NT2/D1 (cell line): ENCODE results near the gene LRMDA.

Experiments used
- DNase-seq: peaks from one replicate; pipeline ENCODE4 v3.0.0-alpha.2; 2011; ENCODE audit warnings: low read depth, low spot score
- H3K27me3 ChIP-seq: 2 replicates; pipeline ENCODE4 v1.6.0; 2011; ENCODE audit warnings: mild to moderate bottlenecking; ENCODE audit not compliant: insufficient read length, insufficient read depth
- H3K36me3 ChIP-seq: 2 replicates; pipeline ENCODE4 v1.6.1; 2011; ENCODE audit warnings: mild to moderate bottlenecking, low read length, mixed read lengths; ENCODE audit not compliant: insufficient read depth, insufficient read length
- H3K4me1 ChIP-seq: 2 replicates; pipeline ENCODE4 v1.5.1; 2011; ENCODE audit not compliant: insufficient read depth, insufficient read length
- H3K4me3 ChIP-seq: 2 replicates; pipeline ENCODE4 v1.5.1; 2011; ENCODE audit warnings: low read depth; ENCODE audit not compliant: insufficient read length
- H3K9ac ChIP-seq: 2 replicates; pipeline ENCODE4 v1.6.0; 2011; ENCODE audit warnings: low read depth; ENCODE audit not compliant: insufficient read length
- H3K9me3 ChIP-seq: 2 replicates; pipeline ENCODE4 v1.5.1; 2011; ENCODE audit warnings: mild to moderate bottlenecking, low read length; ENCODE audit not compliant: insufficient read depth
- SUZ12 ChIP-seq: IDR thresholded peaks from 2 replicates; pipeline ENCODE4 v1.6.1; 2011; ENCODE audit not compliant: insufficient read length, insufficient read depth; ENCODE audit errors: extremely low read depth
- YY1 ChIP-seq: IDR thresholded peaks from 2 replicates; pipeline ENCODE4 v1.6.1; 2011; ENCODE audit not compliant: insufficient read length, insufficient read depth
- ZNF274 ChIP-seq: IDR thresholded peaks from 2 replicates; pipeline ENCODE4 v1.6.1; 2011; ENCODE audit warnings: mild to moderate bottlenecking, low read depth, low read length

LRMDA gene

DNA sequence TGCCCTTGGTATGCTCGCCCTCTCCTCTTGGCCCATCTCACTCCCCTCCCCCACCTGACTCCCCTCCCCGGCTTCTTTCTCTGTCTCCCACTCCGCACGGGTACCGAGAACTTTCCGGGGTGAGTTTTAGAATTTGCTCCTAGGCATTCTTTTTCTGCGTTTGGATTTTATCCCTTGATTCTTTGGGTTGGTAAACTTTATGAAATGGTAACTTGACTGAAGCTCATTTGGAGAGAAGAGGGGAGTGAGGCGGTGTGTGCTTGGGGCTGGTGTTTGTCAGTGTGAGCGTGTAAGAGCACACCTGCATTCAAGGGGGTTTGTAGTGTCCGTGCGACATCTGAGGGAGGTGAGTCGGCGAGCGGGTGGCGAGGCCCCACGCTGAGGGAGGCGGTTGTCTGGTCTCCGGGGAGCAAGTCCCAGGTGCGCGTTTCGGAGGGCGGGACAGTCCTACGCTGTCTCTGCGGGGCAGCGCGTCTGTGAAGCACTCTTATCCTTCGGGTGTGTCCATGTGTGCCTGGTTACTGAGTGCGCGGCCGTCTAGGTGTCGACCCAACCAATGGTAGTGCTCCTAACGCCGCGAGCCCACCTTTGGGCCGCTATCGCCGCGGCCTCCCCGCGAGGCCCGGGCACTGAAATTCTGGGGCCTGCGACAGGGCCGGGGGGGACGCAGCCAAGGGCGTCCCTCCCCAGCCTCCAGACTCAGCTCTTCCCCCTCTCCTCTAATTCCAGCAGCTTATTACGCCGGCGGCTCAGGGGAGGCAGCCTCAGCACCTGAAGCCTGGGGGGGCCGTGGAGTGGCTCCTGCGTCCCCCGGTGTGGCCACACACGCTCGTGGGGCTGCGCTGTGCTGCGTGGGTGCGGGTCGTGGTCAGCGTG, 27.2 kb upstream of the LRMDA start:
- no peaks in the 10 kb centered on the region for H3K4me1 ChIP-seq
- H3K27me3 ChIP-seq, result peaks cover 89% of the 10 kb centered on the region
- no peaks in the 10 kb centered on the region for H3K36me3 ChIP-seq
- no peaks in the 10 kb centered on the region for H3K9me3 ChIP-seq
- TF ChIP-seq ZNF274 (no peak), SUZ12 (peak; percentile 50)
- no peak for DNase-seq
- H3K4me3 ChIP-seq, result peak overlapping the region; percentile 34
- H3K9ac ChIP-seq, result peak overlapping the region; percentile 61

DNA sequence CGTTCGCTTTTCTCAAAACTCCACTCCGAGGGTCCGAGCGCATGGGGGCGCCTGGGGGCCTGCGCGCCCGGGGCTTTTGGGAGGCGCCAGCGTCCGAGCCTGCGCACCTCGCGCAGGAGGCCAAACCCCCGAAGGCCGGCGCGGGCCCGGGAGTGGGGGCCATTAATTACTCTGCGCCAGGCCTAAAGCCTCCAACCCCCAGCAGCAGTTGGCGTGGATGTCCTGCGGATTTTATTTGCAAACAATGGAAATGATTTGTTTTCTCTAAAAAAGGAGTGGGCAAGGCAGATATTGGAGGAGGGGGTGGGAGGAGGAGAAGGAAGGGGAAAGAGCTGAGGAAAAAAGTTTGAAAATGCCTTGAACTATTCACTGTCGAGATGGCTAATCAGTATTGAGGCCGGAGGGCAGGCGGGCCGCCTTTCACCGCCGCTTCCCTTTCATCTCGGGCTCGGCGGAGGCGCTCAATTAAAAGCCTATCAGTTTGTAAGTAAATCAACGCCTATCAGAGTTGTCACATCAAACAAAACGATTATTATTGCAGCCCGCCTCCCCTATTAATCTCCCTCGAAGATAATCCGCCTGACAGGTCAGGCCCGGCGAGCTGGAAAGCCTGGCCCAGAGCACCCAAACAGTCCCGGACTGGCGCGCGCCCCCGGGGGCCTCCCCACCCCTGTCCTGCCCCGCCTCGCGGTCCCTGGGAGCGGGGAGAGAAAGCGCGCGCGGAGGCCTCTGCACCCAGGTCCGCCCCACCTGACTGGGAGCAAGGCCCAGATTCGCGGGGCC, 26.4 kb upstream of the LRMDA start:
- H3K9ac ChIP-seq, result peak overlapping the region; percentile 21
- H3K4me1 ChIP-seq, result no peaks in the 10 kb centered on the region
- peaks cover 90% of the 10 kb centered on the region for H3K27me3 ChIP-seq
- no peak for DNase-seq
- H3K9me3 ChIP-seq, result no peaks in the 10 kb centered on the region
- no peaks in the 10 kb centered on the region for H3K36me3 ChIP-seq
- no peak for TF ChIP-seq ZNF274
- no peak for TF ChIP-seq YY1
- TF ChIP-seq SUZ12, result no peak
- peak overlapping the region; percentile 25 for H3K4me3 ChIP-seq

DNA sequence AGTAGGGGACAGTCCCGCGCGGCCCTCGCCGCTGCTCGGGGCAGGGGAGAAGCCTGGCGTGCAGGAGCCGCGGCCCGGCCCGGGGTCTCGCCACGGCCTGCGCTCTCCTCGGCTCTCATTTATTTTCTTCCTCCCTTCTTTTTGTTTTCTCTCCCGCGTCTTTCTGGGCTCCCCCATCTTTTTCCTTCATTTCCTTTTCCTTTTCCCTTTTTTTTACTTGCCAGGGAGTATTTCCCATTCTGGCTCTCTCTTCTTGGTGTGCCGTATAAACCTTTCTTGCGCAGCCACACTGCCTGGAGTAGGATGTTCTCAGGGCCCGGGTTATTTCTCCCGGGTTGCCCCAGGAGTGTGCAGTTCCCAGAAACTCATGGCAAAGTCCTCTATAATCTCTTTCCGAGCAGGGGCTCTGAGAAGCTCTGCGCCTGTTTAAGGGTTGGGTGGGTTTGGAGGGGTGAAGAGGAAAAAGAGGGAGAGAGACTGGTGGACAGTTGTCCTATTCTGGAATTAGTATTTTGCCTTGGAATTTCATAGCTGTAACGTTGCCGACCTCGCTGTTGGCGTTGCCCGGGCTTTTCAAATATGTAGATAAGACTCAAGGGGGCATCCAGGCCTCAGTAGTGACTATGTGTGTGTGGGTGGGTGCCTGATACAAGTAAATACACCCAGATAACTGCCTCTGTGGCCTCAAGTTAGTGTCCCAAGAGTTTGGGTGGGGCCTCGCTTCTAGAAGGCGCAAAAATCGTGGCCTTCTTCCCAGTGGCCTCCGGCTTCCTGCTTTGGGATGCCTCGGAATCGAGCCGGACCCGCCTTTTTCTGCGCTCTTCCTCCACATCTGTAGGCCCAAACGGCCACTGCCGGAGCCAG, 25.6 kb upstream of the LRMDA start:
- TF ChIP-seq ZNF274, result no peak
- peak; percentile 64 for TF ChIP-seq SUZ12
- TF ChIP-seq YY1, result no peak
- Histone ChIP-seq H3K4me1 (no peaks in the 10 kb centered on the region), H3K27me3 (peaks cover 90% of the 10 kb centered on the region), H3K9me3 (no peaks in the 10 kb centered on the region), H3K4me3 (no peak overlapping the region), H3K36me3 (no peaks in the 10 kb centered on the region), H3K9ac (peak overlapping the region; percentile 21)
- DNase-seq, result no peak

DNA sequence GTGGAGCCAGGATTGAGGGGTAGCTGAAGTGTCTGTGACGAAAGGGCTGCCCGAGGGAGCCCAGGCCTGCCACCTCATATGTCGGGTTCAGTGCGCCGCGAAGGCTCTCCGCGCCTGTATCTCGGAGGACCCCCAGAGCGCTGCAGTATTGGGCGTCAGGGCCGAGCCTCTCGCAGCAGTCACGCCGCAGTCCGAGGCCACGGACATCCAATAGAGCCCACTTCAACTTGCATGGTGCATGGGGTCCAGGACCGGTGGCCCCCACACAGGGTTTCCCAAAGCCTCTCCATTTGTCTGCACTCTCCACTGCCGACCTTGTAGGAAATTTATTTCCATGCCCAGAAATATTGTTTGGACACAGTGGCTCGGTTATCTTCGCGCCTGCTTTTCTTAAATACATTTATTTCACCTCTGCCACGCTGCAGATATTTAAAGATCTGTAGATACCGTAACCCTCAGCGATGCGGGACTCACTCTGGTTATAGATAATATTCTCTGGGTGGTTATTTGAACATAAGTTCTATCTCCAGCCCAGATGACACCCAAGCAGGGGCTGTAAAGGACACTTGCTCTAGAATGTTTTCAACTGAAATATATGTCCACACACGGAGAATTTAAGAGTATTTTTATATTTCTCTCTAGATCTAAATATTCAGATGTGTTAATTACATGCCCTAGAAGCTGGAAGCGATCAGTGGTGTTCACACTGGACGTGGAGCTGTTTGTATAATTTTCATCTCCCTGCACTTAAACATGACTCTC, 24.8 kb upstream of the LRMDA start:
- no peak for DNase-seq
- peaks cover 93% of the 10 kb centered on the region for H3K27me3 ChIP-seq
- H3K9ac ChIP-seq, result no peak overlapping the region
- TF ChIP-seq YY1 (no peak), SUZ12 (peak; percentile 65)
- no peak overlapping the region for H3K4me3 ChIP-seq
- no peaks in the 10 kb centered on the region for H3K9me3 ChIP-seq
- H3K4me1 ChIP-seq, result no peaks in the 10 kb centered on the region
- no peaks in the 10 kb centered on the region for H3K36me3 ChIP-seq

DNA sequence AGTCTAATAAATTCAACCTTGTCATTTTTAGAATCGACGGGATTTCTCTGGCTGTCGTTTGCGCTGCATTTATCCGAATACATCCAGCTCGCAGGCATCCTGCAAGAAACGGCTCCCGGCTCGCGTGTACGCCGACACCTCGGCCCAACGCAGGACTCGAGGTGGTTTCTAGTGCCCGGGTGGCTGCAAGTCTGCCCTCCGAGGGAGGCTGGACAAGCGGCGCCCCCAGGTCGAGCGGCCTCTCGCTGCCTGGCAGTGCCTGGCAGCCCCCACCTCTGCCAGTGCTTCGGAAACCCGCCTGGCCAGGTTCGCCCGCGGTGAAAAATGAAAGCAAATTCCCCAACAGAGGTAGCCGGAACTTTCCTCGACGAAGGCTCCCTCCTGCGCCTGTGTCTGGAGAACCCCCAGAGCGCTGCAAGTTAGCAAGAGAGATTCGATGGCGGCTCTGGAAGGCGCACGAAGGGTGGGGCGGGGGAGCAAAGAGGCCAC, 24.2 kb upstream of the LRMDA start:
- Histone ChIP-seq H3K9me3 (no peaks in the 10 kb centered on the region), H3K27me3 (peaks cover 100% of the 10 kb centered on the region), H3K4me3 (peak overlapping the region; percentile 6), H3K9ac (no peak overlapping the region), H3K36me3 (no peaks in the 10 kb centered on the region), H3K4me1 (no peaks in the 10 kb centered on the region)
- TF ChIP-seq YY1 (no peak), SUZ12 (no peak), ZNF274 (no peak)
- DNase-seq, result no peak

DNA sequence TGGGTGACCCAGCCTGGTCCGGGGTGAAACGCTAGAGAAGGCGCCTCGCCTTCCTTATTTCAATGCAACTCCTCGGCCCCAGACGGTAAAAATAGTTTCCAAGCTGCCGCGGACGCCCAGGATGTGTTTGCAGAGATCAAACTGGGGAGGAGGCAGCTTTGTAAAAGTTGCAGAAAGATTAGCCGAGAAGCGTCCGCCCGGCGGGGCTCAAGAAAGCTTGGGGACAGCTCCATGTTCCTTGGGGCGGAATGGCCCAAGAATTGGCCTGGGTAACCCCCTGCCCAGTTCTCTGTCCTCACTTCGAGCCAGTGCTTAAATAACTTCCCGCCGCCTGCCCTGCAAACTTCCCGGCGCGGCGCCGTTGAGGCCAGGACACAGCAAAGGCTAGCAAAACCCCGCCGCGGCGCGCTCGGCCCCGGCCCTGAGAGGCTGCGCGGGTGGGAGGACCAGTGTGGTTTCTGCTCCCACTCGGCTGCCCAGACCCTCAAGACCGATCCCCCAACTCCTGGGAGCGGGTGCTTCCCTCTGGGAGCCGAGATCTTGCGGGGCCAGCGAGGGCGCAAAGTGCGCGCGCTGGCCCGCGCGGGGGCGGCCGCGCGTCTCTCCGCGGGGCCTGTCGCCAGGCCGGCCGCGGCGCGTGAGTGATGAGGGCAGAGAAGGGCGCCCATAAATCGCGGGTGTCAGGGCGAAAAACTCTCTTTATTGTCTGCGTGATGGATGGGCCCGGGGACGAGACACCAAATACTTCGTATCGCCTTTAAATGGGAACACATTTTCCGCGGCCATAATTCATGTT, 23.5 kb upstream of the LRMDA start:
- peaks cover 100% of the 10 kb centered on the region for H3K27me3 ChIP-seq
- H3K36me3 ChIP-seq, result no peaks in the 10 kb centered on the region
- peak overlapping the region; percentile 6 for H3K4me3 ChIP-seq
- no peak overlapping the region for H3K9ac ChIP-seq
- H3K4me1 ChIP-seq, result no peaks in the 10 kb centered on the region
- H3K9me3 ChIP-seq, result no peaks in the 10 kb centered on the region
- DNase-seq, result no peak
- peak; percentile 77 for TF ChIP-seq SUZ12
- no peak for TF ChIP-seq YY1
- no peak for TF ChIP-seq ZNF274
